Measurements from ENCODE around the gene GSG1L. TPM values are rescaled to one million over a fixed set of nuclear protein-coding genes. Genes with fewer than 3 reads are reported as not detected.

The GSG1L gene
- polyA plus RNA-seq, 3 donors, result not detected

- Histone ChIP-seq H3K4me3 (replicated peaks in 1 of 3; ENCODE audit: low read depth in 2 of 3, low read length in 3 of 3) (no peak overlapping the region), H3K36me3 (replicated peaks in 1 of 2; ENCODE audit: control insufficient read depth in 1 of 2, insufficient read depth in 2 of 2, low read length in 2 of 2) (no peaks in the 10 kb centered on the region), H3K79me2 (ENCODE audit: insufficient read depth, low read length) (no peaks in the 10 kb centered on the region), H3K27ac (ENCODE audit: low read depth in 1 of 2, low read length in 2 of 2) (no peak overlapping the region), H3K4me2 (replicated peaks; ENCODE audit: extremely low read depth, low read length, poor library complexity, severe bottlenecking) (no peak overlapping the region), H3K9me3 (replicated peaks in 1 of 2; ENCODE audit: control insufficient read depth in 1 of 2, insufficient read depth in 1 of 2, low read length in 2 of 2) (peaks cover 0 to 2% of the 10 kb centered on the region in 2 donors), H2AFZ (ENCODE audit: insufficient read depth, low read depth, low read length, poor library complexity, severe bottlenecking) (no peak overlapping the region), H3K9ac (ENCODE audit: insufficient read depth, low read length, poor library complexity, severe bottlenecking) (no peak overlapping the region), H3K27me3 (ENCODE audit: control insufficient read depth in 2 of 2, insufficient read depth in 2 of 2, low read length in 2 of 2) (no peaks in the 10 kb centered on the region), H3K4me1 (ENCODE audit: control insufficient read depth in 1 of 2, insufficient read depth in 2 of 2, low read length in 2 of 2) (no peaks in the 10 kb centered on the region), H4K20me1 (ENCODE audit: insufficient read depth, low read length) (no peaks in the 10 kb centered on the region)
- Mint-ChIP-seq H3K27me3 (ENCODE audit: low read depth in 3 of 3) (peaks cover 0 to 7% (median 2%) of the 10 kb centered on the region in 3 donors), H3K4me3 (no peak overlapping the region), H3K36me3 (no peaks in the 10 kb centered on the region), H3K27ac (no peak overlapping the region), H3K9me3 (peaks cover 0 to 3% (median 2%) of the 10 kb centered on the region in 7 donors), H3K4me1 (peaks cover 7% of the 10 kb centered on the region)
- 95% methylated on average over 6 of the region's 6 CpGs for WGBS (ENCODE audit: insufficient coverage)
- intact Hi-C loops (cut with micrococcal nuclease), result no loop called here
- TF ChIP-seq CTCF (IDR thresholded peaks at IDR 0.05), result no peak
- no peak for DNase-seq
Observed at GRCh38 chr16:28013392-28013791, 50.1 kb downstream of the GSG1L start.

GRCh38 chr16:28011971-28012445 lies 51.5 kb downstream of the GSG1L start:
- Mint-ChIP-seq H3K27me3 (ENCODE audit: low read depth in 3 of 3) (peaks cover 0 to 7% (median 2%) of the 10 kb centered on the region in 3 donors), H3K9me3 (peaks cover 0 to 2% (median 0%) of the 10 kb centered on the region in 7 donors), H3K27ac (no peak overlapping the region), H3K36me3 (no peaks in the 10 kb centered on the region), H3K4me1 (peaks cover 7% of the 10 kb centered on the region), H3K4me3 (no peak overlapping the region)
- DNase-seq, result no peak
- Histone ChIP-seq H3K27ac (ENCODE audit: low read depth in 1 of 2, low read length in 2 of 2) (no peak overlapping the region), H3K4me2 (replicated peaks; ENCODE audit: extremely low read depth, low read length, poor library complexity, severe bottlenecking) (no peak overlapping the region), H2AFZ (ENCODE audit: insufficient read depth, low read depth, low read length, poor library complexity, severe bottlenecking) (no peak overlapping the region), H3K79me2 (ENCODE audit: insufficient read depth, low read length) (no peaks in the 10 kb centered on the region), H3K9ac (ENCODE audit: insufficient read depth, low read length, poor library complexity, severe bottlenecking) (no peak overlapping the region), H4K20me1 (ENCODE audit: insufficient read depth, low read length) (no peaks in the 10 kb centered on the region), H3K4me3 (replicated peaks in 1 of 3; ENCODE audit: low read depth in 2 of 3, low read length in 3 of 3) (no peak overlapping the region), H3K36me3 (replicated peaks in 1 of 2; ENCODE audit: control insufficient read depth in 1 of 2, insufficient read depth in 2 of 2, low read length in 2 of 2) (no peaks in the 10 kb centered on the region), H3K27me3 (ENCODE audit: control insufficient read depth in 2 of 2, insufficient read depth in 2 of 2, low read length in 2 of 2) (no peaks in the 10 kb centered on the region), H3K4me1 (ENCODE audit: control insufficient read depth in 1 of 2, insufficient read depth in 2 of 2, low read length in 2 of 2) (no peaks in the 10 kb centered on the region), H3K9me3 (replicated peaks in 1 of 2; ENCODE audit: control insufficient read depth in 1 of 2, insufficient read depth in 1 of 2, low read length in 2 of 2) (no peaks in the 10 kb centered on the region)
- TF ChIP-seq CTCF (IDR thresholded peaks at IDR 0.05), result no peak
- 75% methylated on average over 5 of the region's 7 CpGs for WGBS (ENCODE audit: insufficient coverage)
- intact Hi-C loops (cut with micrococcal nuclease), result no loop called here

Data from CD14-positive monocyte (primary cell).